ENCODE measurements around the gene HDAC4. TPM values are rescaled to one million over a fixed set of nuclear protein-coding genes. Genes with fewer than 3 reads are reported as not detected.
"Not testable (repeated sequence)": the region's sequence is repeated elsewhere in the genome, so short reads cannot be mapped to it uniquely, and the experiment has no call there.

The HDAC4 gene
- polyA plus RNA-seq, 4 donors: 12.0 to 14.1 (median 12.6) TPM

DNA sequence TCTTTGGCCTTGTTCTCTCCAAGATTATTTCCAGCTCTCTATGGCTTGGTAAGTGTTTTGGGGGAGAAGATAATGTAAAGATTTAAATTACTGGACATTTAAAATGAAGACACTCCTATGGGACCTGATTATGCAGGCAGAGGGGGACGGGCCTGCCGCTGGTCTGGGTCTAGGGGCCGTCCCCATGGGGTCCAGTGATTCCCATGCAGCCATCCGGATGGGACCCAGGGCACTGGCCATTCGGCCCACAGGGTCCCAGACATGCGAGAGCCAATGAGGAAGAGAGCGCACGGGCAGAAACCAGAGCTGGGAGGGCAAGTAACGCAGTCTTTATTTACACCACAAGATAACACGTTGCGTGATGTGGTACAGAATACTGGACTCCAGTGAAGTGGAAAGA lies 353.0 kb downstream of the HDAC4 start:
- no peak for DNase-seq (ENCODE audit: low read depth in 4 of 4, low spot score in 3 of 4)

DNA sequence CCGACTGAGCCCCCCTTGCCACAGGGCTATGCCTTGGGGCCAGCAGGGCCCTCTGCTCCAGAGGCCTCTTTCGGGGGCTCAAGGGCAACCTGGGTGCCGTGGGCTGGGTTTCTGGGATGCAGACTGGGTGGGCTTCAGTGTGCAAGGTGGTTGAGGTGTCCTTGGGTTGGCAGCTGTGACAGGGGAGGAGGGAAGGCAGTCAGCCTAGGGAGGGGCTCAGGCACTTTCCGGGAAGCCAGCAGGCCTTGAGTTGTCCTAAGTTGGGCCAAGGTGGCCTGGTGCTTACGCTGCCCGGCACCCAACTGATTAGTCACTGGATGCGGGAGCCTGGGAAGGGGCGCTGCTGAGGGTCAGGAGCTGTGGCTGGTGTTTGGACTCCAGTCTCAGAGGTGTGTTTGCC lies 353.4 kb downstream of the HDAC4 start:
- no peak for DNase-seq (ENCODE audit: low read depth in 4 of 4, low spot score in 3 of 4)

DNA sequence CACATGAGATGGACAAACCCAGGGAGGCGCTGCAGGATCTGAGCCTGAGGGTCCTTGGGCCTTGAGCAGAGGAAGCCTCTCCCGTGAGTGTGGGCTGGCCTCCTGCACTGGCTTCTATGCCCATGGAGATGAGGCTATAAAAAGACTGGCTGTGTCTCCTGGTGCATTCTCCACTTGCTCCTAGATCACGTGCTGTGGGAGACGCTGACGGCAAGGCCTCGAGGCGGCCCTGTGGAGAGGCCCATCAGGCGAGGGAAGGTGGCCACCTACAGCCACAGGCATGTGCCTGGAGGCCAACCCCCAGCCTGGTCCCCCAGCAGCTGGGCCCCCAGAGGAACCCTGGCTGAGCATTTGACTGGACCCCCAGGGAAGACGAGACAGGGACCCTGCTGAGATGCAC lies 354.0 kb downstream of the HDAC4 start:
- no peak for DNase-seq (ENCODE audit: low read depth in 4 of 4, low spot score in 3 of 4)

DNA sequence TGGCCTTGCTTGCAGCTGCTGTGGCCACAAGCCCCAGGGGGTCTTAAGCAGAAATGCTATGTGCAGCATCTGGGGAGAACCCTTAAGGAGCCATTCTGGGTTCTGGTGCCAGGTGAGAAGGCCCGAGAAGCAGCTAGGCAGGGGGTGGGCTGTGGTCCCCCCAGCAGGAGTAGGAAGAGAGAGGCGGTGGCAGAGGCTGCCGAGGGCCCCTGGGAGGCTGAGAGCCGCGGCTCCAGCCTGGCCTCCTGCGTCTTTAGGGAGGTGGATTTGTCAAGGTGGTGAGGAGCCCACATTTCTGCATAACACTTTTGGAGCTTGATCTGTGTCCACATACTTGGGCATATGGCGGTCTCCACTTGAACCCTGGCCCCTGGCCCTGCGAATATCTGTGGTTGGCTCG lies 356.5 kb downstream of the HDAC4 start:
- DNase-seq (ENCODE audit: low read depth in 4 of 4, low spot score in 3 of 4): no peak

DNA sequence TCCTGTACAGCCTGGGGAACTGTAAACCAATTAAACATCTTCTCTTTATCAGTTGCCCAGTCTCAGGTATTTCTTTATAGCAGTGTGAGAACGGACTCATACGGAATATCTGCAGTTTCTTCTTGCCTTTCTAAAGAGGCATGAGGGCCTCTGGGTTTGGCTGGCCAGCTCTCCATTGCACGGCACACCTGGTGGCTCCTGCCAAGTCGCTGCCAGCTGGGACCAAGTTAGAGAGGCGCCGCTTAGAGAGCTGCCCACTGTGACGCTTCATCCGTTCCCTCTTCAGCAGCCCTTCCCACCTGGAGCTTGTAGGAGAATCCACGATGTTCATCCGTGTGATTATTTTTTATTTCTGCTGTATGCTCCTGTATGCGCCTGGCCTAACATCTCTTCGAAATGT lies 357.5 kb downstream of the HDAC4 start:
- no peak for DNase-seq (ENCODE audit: low read depth in 4 of 4, low spot score in 3 of 4)

DNA sequence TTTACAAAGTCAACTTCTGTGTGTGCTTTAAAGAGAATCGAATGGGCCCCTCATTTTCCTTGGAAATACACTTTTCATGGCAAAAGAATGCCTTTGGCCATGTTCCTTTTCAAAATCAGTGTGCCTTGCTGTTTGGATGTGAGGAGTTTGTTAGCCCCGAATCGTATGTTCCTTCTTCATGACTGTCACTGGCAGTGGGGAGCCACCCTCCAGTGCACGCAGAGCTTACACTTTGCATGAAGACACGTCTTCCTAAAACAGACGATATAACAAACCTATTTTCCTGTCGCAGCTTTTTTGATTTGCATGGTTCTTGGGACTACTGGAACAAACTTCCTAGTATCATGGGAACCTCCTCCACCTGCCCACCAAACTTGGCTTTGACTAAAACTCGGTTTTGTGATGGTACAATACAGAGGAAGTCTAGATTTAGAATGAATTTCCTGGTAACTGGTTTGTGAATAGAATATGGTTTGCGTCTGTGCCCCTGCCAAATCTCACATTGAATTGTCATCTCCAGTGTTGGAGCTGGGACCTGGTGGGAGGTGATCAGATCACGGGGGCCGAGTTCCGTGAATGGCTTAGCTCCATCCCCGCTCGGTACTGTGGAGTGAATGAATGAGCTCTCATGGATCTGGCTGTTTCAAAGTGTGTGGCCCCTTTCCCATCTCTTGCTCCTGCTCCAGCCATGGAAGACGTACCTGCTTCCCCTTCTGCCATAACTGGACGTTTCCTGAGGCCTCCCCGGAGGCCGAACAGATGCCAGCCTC lies 358.1 kb downstream of the HDAC4 start:
- DNase-seq (ENCODE audit: low read depth in 4 of 4, low spot score in 3 of 4): no peak

DNA sequence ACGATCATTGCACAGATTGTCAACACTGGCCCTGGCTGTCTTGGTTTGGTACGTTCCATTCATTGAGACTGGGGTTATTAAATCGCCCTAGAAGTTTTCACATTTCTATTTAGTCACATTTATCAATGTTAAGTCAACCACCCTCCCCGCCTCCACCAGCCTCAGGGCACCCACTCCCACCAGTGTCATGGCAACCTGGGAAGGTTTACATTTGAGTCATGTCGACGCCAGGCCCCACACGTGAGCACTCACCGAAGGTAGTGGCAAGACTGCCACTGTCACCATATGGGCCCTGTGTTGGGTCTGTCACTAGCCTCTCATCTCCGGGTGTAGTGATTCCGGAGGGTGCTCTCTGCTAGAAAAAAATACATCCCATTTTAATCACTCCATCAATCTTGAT lies 358.8 kb downstream of the HDAC4 start:
- DNase-seq (ENCODE audit: low read depth in 4 of 4, low spot score in 3 of 4): no peak

DNA sequence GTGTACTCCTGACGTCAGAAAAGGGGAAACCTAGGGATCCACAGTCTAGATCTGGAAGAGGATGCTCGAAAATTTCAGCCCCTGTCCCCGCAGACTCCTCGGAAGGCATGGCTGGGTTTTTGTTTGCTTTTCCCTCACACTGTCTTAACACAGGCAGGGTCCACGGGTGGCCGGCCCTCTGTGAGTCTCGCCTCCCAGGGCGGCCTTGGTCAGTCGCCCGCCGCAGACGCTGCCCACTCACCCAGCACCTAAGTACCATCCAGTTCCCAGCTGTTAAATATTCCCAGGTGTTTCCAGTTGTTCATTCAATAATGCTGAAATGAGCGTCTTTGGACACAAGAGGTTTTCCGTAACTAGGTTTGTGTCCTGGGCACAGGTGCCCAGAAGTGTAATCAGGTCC lies 359.8 kb downstream of the HDAC4 start:
- no peak for DNase-seq (ENCODE audit: low read depth in 4 of 4, low spot score in 3 of 4)

DNA sequence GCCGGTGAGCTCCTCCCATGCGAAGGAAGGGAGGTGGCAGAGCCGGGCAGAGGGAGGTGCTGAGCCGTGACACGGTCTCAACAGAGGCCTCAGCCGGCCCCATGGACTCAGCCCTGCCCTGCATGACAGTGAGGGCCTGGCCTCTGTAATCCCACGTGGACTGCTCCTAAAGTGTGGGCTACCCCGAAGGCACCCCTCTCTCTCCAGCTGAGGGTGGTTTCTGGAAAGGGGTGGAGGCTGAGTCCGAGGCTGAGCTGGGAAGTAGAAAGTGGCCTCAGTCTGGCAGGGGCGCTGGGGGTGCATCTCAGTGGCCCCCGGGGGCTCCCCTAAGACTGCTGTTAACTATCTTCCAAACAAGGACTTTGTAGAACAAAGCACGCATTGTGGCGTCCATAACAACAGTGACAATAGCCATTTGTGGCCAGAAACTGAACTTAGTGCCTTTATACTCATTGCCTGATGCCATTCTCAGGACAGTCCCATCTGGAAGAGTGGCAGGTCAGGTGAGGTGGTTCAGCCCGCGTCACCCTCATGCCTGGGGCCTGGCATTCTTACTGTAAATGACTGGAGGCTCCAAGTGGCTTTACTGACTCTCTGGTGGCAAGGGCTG lies 360.6 kb downstream of the HDAC4 start:
- no peak for DNase-seq (ENCODE audit: low read depth in 4 of 4, low spot score in 3 of 4)

DNA sequence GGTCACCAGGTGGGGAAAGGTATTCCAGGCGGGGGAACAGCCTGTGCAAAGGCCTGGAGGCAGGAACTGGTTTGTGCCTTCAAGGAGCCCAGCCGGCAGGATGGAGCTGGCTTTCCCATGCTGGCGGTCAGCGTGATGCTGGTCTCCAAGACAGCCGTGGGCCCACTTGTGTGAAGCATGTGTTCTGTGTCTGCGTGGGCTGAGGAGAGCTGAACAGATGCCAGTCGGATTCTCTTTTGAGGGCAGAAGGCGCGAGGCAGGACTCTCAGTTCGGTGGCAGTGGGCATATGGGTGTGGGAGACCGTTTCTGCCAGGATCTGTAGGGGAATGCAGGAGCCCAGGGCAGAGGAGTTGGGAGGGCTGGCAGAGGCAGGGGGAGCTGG lies 361.4 kb downstream of the HDAC4 start:
- no peak for DNase-seq (ENCODE audit: low read depth in 4 of 4, low spot score in 3 of 4)

DNA sequence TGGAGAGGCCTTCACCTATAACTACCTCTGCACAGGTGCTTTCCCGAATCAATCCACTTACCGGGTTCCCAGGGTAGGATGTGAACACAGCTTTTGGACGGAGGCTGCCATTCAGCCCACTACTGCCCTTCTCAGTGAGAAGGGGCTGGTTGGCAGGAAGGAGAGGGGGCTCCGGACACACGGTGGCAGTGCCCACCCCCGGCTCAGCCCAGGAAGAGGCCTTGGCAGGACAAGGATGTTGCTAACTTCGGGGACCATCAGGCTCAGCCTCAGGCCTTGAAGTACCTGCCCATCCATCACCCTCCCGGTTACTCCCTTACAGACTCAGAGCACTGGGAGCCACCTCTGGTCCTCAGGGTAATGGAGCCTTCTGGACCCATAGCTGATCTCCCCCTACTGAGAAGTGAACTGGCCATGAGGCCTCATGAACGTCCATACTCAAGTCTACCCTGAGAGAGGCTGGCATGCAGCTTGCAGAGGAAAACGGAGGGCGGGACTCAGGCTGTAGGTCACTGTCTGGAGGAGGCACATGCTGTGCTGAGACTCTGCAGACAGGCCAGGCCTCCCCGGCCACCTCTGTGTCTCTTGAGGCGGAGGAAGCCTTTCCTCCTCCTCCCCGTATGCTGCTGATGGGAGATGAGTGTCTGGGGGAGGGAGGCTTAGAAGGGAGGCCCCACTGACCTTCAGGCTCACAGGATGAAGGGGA lies 361.9 kb downstream of the HDAC4 start:
- no peak for DNase-seq (ENCODE audit: low read depth in 4 of 4, low spot score in 3 of 4)

DNA sequence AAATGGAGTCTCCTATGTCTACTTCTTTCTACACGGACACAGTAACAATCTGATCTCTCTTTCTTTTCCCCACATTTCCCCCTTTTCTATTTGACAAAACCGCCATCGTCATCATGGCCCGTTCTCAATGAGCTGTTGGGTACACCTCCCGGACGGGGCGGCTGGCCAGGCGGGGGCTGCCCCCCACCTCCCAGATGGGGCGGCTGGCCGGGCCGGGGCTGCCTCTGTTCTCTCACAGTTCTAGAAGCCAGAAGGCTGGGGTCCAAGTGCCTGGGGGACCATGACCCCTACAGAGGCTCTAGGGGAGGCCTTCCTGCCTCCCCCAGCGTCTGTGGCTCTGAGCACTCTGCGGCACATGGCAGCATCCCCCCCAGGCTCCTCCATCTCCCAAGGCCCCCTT lies 362.5 kb downstream of the HDAC4 start:
- not testable (repeated sequence) for DNase-seq (ENCODE audit: low read depth in 4 of 4, low spot score in 3 of 4)

DNA sequence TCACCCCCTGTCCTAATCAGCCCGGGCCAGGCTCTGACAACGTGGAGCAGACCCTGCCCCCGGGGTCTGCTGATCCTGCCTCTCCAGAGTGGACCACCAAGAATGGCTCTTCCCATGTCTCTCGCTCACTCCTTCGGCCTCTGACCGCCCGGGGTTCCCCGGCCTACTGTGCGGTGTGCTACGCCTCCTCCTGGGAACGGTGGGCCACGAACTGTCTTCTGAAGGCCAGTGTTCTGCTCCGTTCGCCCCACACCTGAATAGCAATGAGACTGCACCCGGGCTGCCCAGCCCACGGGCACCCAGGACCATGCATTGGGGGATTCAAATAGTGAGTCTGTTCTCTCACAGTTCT lies 363.3 kb downstream of the HDAC4 start:
- DNase-seq (ENCODE audit: low read depth in 4 of 4, low spot score in 3 of 4): no peak

DNA sequence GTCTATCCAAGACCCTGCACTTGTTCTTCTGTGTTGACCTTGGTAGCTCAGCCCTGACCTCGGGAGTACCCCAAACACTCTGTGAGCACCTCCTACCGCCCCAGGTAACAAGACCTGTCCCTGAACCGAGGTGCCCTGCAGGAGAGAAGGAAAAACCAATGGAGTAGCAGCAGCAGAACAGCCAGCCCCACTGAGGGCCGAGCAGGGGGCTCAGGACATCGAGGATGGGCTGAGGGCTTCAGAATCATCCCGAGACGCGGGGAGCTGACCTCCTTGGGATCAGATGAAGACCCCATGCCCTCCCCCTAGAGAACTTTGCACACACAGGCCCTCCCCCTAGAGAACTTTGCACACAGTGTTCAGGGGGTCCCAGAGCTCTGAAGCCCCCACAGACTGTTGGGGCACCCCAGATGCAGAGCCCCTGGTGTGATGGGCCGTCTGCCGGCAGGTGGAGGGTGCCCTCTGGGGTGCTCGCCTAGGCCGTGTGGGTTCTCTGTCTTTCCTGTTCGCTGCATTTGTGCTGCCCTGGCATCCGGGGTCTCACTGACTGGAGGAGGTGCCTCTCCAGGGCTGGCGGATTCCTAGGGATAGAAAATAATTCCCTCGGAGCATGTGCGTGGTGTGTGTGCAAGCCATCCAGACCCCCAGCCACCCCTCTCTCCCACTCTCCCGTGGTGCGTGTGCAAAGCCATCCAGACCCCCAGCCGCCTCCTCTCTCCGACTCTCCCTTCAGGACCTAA lies 363.8 kb downstream of the HDAC4 start:
- no peak for DNase-seq (ENCODE audit: low read depth in 4 of 4, low spot score in 3 of 4)

DNA sequence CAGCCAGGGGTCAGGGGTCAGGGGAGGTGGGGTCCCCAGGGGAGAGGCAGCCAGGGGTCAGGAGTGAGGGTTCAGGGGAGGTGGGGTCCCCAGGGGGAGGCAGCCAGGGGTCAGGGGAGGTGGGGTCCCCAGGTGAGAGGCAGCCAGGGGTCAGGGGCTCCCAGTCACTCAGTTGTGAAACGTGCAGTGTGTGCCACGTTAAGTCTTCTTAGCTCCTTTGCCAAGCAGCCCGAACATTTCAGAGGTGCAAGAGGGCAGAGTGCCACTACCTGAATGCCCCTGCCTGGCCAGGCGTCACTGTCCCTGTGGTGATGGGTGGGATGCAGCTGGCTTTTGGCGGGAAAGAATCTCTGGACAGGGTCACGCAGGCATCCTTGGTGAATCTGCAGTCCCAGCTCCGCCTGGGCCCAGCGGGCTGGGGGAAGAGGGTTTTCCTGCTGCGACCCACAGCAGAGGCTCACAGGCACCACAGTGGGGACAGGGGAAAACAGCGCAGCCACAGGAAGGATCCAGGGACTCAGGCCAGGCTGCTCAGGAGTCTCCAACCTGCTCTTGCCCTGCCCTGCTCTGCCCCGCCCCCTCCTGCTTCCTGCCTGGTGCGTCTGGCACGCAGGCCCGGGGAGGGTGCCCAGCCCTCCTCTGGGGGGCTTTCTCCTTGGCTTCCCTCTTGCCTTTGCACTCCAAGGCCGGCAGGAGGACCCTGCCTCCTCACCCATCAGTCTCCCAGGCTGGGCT lies 364.7 kb downstream of the HDAC4 start:
- no peak for DNase-seq (ENCODE audit: low read depth in 4 of 4, low spot score in 3 of 4)

DNA sequence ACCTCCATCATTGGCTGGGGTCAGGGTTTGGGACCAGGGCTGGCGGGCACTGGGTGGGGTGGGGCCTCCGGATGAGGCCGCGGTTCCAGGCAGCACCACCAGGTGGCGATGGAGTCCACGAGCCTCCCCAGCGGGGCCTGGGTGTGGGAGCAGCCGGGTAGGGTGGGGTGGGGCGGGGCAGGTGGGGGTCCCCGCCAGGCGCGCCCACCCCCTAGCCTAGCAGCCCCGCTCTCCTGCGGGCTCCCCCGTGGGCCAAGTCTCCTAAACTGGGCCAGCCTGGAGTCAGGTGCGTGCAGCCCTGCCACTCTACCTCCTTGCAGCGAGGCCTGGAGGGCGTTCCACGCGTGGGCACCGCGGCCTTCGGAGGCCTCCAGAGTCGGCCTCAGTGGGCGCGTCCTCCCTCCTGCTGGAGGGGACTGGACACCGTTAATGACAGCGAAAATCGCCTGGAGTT lies 365.4 kb downstream of the HDAC4 start:
- no peak for DNase-seq (ENCODE audit: low read depth in 4 of 4, low spot score in 3 of 4)

DNA sequence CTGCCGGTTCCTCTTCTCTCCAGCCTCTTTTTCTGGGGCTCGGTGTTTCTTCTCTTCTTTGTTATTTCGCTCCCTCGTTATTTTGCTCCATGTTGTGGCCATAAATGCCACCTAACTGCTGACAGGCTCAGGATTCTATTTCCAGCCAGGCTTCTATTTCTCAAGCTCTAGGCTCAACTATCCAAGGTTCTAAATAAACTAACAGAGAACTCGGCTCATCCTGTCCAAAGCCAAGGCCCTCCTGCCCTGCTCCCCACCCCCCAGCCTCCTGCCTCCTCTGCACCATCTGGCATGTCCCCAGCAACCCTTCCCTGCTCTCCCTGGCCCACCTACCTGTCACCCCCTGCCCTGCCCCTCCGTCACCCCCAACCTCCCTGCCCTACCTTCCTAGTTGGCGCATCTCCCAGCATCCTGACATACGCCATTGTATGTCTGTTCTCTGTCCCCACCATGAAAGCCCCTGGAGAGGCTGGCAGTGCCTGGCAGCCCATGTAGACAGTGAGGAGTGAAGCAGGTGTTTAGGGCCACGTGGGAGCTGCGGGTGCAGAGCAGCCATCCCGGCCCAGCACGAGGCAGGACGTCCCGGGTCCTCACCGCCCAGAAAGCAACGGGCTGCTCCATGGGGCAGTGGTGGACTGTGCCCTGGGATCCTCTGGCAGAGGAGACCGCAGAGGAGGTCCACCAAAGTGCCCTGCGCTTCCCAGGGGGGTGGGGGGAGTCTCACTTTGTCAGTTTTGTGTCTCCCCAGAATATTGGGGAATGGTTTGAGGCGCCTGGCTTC lies 366.1 kb downstream of the HDAC4 start:
- no peak for DNase-seq (ENCODE audit: low read depth in 4 of 4, low spot score in 3 of 4)

DNA sequence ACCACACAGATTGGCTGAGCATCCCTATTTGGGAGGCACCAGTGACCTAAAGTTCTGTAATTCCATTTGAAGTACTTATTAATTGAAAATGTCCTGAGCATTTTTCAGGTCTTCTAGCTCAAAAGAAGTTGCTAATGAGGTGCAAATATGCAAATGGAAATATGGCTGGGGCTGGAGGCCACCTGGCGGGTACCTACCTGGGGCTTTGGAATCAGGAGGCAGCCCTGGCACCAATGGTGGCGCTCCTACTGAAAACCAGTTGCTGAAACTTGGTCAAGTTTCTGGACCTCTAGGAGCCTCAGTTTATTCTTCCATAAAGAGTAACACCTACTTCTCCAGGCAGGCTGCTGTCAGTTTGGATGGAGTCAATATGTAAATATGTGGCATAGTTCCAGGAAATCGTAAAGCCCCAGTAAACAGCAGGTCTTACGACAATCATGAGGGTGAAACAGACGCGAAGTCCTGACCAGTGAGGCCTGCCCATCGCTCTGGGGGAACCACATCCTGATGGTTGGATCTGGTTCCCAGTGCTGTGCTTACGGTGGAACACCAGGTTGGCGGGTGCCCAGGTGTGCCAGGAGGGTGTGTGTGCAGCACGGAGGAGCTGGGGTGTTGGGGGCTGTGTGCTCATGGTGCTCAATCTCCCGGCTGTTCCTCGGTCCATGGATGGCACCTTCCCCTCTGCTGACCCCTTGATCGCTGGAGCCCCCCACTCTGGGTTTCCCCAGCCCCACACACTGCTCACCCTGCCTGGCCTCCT lies 366.8 kb downstream of the HDAC4 start:
- DNase-seq (ENCODE audit: low read depth in 4 of 4, low spot score in 3 of 4): no peak

DNA sequence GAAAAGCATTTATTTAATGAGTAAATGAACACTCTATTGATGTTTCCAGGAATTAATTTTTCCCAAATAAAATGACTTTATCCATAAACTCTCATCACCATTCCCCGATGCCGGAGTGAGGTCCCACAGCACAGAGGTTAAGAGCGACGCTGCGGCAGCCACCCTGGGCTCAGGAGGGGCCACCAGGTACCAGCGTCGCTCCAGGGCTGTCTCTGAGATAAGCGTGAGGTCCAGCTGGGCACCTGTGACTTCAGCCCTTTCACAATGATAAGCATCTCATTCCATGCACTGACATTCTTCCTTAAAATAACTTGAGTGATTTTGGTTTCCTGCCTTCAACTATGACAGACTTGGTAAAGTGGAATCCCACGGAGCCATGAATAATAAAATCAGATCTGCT lies 370.9 kb downstream of the HDAC4 start:
- DNase-seq (ENCODE audit: low read depth in 4 of 4, low spot score in 3 of 4): no peak
